DND-41 (cell line): ENCODE data around the gene TSPAN5.

Source experiments
- ATAC-seq: fragments of 200-7000 bp; cut with Tn5 transposase; 3 replicates; pipeline ENCODE4 v1.9.1; 2021; ENCODE audit warnings: low read depth; ENCODE audit not compliant: insufficient read depth
- DNase-seq: peaks from one replicate; pipeline ENCODE4 v3.0.0-alpha.2; 2020
- H2AFZ ChIP-seq: 2 replicates; pipeline ENCODE4 v1.6.0; 2012; ENCODE audit warnings: low read depth, low read length
- H3K27ac ChIP-seq: 2 replicates; pipeline ENCODE4 v1.5.1; 2012; ENCODE audit warnings: low read length, inconsistent platforms
- H3K27me3 ChIP-seq: fragments of 200-600 bp; sonication (generic); 2 replicates; pipeline ENCODE4 v1.6.0; 2012; ENCODE audit warnings: low read length, mild to moderate bottlenecking, inconsistent platforms; ENCODE audit not compliant: insufficient read depth, poor library complexity
- H3K36me3 ChIP-seq: 2 replicates; pipeline ENCODE4 v1.5.1; 2012; ENCODE audit warnings: low read length, inconsistent platforms; ENCODE audit not compliant: insufficient read depth
- H3K4me1 ChIP-seq: 2 replicates; pipeline ENCODE4 v1.5.1; 2012; ENCODE audit warnings: mild to moderate bottlenecking, low read length; ENCODE audit not compliant: insufficient read depth
- H3K4me2 ChIP-seq: 2 replicates; pipeline ENCODE4 v1.6.0; 2012; ENCODE audit warnings: mild to moderate bottlenecking, moderate library complexity, low read length, inconsistent platforms; ENCODE audit not compliant: insufficient read depth
- H3K4me3 ChIP-seq, 2 experiments: fragments of 200-600 bp in 1 of 2; shearing (Covaris generic) in 1 of 2; 2 replicates each; pipeline ENCODE4 v1.5.1; 2012 to 2016; ENCODE audit warnings: inconsistent platforms in 2 of 2, low read length in 2 of 2, mild to moderate bottlenecking in 2 of 2, low read depth in 1 of 2, moderate library complexity in 1 of 2
- H3K79me2 ChIP-seq: 2 replicates; pipeline ENCODE4 v1.6.0; 2012; ENCODE audit warnings: low read length, inconsistent platforms; ENCODE audit not compliant: insufficient read depth
- H3K9ac ChIP-seq: 2 replicates; pipeline ENCODE4 v1.6.0; 2012; ENCODE audit warnings: low read depth, mild to moderate bottlenecking, inconsistent platforms, low read length, moderate library complexity
- H3K9me3 ChIP-seq: 2 replicates; pipeline ENCODE4 v1.5.1; 2012; ENCODE audit warnings: low read length, moderate library complexity, mild to moderate bottlenecking, inconsistent platforms; ENCODE audit not compliant: insufficient read depth, severe bottlenecking
- H4K20me1 ChIP-seq: 2 replicates; pipeline ENCODE4 v1.6.0; 2012; ENCODE audit warnings: low read length; ENCODE audit not compliant: insufficient read depth
- EZH2 ChIP-seq: IDR thresholded peaks from 3 replicates; pipeline ENCODE4 v1.6.1; 2012; ENCODE audit warnings: borderline replicate concordance, low read depth, mild to moderate bottlenecking, moderate library complexity, low read length, inconsistent platforms; ENCODE audit not compliant: severe bottlenecking
- TF ChIP-seq, protein P1 (sequence below): IDR thresholded peaks from 2 replicates; pipeline ENCODE4 v1.5.1; 2012; ENCODE audit warnings: borderline replicate concordance, low read length, moderate library complexity, mild to moderate bottlenecking; ENCODE audit not compliant: poor library complexity, severe bottlenecking; ENCODE audit errors: extremely low read depth

The TSPAN5 gene

DNA sequence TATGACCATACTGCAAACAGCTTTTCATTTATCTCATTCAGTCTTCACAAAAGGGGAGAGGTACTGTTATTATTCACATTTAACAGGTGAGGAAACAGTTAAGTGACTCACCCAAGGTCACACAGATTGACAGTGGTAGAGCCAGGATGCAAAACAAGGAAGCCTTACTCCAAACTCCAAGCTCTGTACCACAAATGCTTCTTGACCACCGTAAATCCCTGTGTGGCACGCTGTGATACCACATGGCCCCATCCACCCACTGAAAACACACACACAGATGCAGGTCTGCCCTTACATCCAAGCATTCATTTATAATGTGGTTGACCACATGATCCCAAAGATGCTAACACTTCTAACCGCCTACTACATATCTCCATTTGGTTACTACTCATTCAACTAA is 129.5 kb downstream of the TSPAN5 start:
- H3K9ac ChIP-seq = no peak overlapping the region
- no peaks in the 10 kb centered on the region for H3K79me2 ChIP-seq
- no peak for TF ChIP-seq EZH2
- TF ChIP-seq, protein P1, sequence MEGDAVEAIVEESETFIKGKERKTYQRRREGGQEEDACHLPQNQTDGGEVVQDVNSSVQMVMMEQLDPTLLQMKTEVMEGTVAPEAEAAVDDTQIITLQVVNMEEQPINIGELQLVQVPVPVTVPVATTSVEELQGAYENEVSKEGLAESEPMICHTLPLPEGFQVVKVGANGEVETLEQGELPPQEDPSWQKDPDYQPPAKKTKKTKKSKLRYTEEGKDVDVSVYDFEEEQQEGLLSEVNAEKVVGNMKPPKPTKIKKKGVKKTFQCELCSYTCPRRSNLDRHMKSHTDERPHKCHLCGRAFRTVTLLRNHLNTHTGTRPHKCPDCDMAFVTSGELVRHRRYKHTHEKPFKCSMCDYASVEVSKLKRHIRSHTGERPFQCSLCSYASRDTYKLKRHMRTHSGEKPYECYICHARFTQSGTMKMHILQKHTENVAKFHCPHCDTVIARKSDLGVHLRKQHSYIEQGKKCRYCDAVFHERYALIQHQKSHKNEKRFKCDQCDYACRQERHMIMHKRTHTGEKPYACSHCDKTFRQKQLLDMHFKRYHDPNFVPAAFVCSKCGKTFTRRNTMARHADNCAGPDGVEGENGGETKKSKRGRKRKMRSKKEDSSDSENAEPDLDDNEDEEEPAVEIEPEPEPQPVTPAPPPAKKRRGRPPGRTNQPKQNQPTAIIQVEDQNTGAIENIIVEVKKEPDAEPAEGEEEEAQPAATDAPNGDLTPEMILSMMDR = no peak
- DNase-seq (no peak), ATAC-seq (peak; percentile 39; the same call in 2 of the 3 replicates)
- no peaks in the 10 kb centered on the region for H3K9me3 ChIP-seq
- H3K36me3 ChIP-seq = no peaks in the 10 kb centered on the region
- H4K20me1 ChIP-seq = no peaks in the 10 kb centered on the region
- H2AFZ ChIP-seq = no peak overlapping the region
- no peaks in the 10 kb centered on the region for H3K27me3 ChIP-seq
- H3K4me3 ChIP-seq = no peak overlapping the region
- H3K27ac ChIP-seq = no peak overlapping the region
- no peaks in the 10 kb centered on the region for H3K4me1 ChIP-seq
- H3K4me2 ChIP-seq = no peak overlapping the region

DNA sequence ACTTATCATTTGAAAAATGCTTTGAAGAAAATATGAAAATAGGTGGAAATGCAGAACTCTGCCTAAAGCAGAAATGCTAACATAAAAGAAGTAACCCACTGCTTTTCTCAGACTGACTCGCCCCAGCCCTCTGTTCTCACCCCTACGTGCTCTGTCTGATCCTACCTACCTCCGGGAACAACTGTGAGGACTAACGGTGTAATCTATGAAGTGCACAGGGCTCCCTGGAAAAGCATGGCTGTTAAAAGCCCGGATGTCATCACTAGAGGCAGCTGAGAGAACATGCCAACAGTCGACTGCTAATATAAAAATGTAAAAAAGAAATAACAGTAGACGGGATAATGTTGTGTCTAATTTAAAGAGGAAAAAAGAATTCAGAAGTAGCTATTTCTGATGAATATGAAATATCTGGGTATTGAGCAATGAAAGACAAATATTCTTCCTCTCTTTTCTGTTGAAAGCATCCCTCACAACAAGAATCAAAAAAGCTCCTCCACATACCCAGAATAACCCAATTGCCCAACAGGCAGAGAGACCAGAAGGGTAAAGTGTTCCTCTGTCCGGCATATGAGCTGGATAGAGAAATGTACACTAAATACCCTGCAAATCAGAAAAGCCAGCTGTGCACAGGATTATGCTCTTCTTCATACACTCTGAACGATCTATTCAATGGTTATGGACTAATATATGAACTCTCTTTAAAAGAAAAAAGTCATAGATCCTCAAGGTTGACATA is 130.7 kb downstream of the TSPAN5 start:
- Histone ChIP-seq H3K79me2 (no peaks in the 10 kb centered on the region), H3K9ac (no peak overlapping the region)
- ATAC-seq = no peak

DNA sequence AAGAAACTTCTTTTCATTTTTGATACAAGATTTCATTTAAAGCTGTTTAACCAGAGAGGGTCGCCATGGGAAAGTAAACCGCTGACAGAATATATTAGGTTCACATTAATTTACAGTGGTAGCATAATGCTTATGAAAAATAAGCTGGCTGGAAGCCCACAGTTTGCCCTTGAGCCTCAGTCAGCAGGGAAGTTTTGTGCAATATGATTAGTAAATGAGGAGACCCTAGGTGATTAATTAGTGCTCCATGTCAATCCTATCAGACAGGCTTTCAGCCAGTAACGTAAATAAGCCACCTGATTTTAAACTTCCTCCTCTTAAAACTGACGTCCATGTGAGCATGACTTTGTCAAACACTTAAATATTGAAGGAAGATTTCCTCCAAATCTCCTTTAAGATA is 134.2 kb downstream of the TSPAN5 start:
- Histone ChIP-seq H3K9me3 (no peaks in the 10 kb centered on the region), H3K79me2 (no peaks in the 10 kb centered on the region), H3K4me2 (no peak overlapping the region), H3K4me3 (no peak overlapping the region), H3K27ac (no peak overlapping the region), H2AFZ (no peak overlapping the region), H3K36me3 (no peaks in the 10 kb centered on the region), H4K20me1 (no peaks in the 10 kb centered on the region), H3K4me1 (peaks cover 7% of the 10 kb centered on the region; the same call in 1 of the 2 replicates), H3K9ac (no peak overlapping the region), H3K27me3 (no peaks in the 10 kb centered on the region)
- DNase-seq = no peak
- ATAC-seq = no peak
- TF ChIP-seq, protein P1 = no peak
- no peak for TF ChIP-seq EZH2

More for the DNA sequence above, 130.7 kb downstream of the TSPAN5 start:
- H2AFZ ChIP-seq = peak overlapping the region; percentile 22; the same call in 1 of the 2 replicates
- H3K4me1 ChIP-seq = no peaks in the 10 kb centered on the region
- no peaks in the 10 kb centered on the region for H3K36me3 ChIP-seq
- no peak overlapping the region for H3K4me3 ChIP-seq
- H3K27me3 ChIP-seq = no peaks in the 10 kb centered on the region
- no peaks in the 10 kb centered on the region for H4K20me1 ChIP-seq
- DNase-seq = no peak
- H3K9me3 ChIP-seq = no peaks in the 10 kb centered on the region
- TF ChIP-seq EZH2 = no peak
- TF ChIP-seq, protein P1 = no peak
- no peak overlapping the region for H3K4me2 ChIP-seq
- no peak overlapping the region for H3K27ac ChIP-seq
